Keratinocyte (primary cell): Measurements from ENCODE around the gene MYT1. TPM values are rescaled to one million over a fixed set of nuclear protein-coding genes. Genes with fewer than 3 reads are reported as not detected.

Experiments
- DNase-seq: peaks from one replicate; pipeline ENCODE4 v3.0.0-alpha.2; 2011; ENCODE audit warnings: low read depth, missing footprints, low spot score
- FAIRE-seq: peaks from 2 replicates; lab custom pipeline; 2011; peaks lifted over from hg19 to GRCh38; lab: Jason Lieb, UNC
- H2AFZ ChIP-seq: 2 replicates; pipeline ENCODE4 v1.6.0; 2012; ENCODE audit warnings: low read length, control low read depth, inconsistent platforms; ENCODE audit not compliant: control insufficient read depth
- H3K27ac ChIP-seq: 2 replicates; pipeline ENCODE4 v1.5.1; 2011; ENCODE audit warnings: low read length; ENCODE audit not compliant: control insufficient read depth, insufficient read depth
- H3K27me3 ChIP-seq: 3 replicates; pipeline ENCODE4 v1.6.0; 2011; ENCODE audit warnings: low read length; ENCODE audit not compliant: control insufficient read depth, insufficient read depth; ENCODE audit errors: extremely low read depth
- H3K36me3 ChIP-seq, 2 experiments: 2 replicates in 1 of 2; 3 replicates in 1 of 2; pipeline ENCODE4 v1.5.1; 2011; ENCODE audit warnings: low read length in 2 of 2, mild to moderate bottlenecking in 1 of 2; ENCODE audit not compliant: control insufficient read depth in 2 of 2, insufficient read depth in 2 of 2; ENCODE audit errors: extremely low read depth in 1 of 2
- H3K4me1 ChIP-seq: 3 replicates; pipeline ENCODE4 v1.5.1; 2011; ENCODE audit warnings: low read length; ENCODE audit not compliant: control insufficient read depth, insufficient read depth; ENCODE audit errors: extremely low read depth
- H3K4me2 ChIP-seq: 3 replicates; pipeline ENCODE4 v1.6.0; 2011; ENCODE audit warnings: low read depth, low read length; ENCODE audit not compliant: control insufficient read depth, insufficient read depth; ENCODE audit errors: extremely low read depth
- H3K4me3 ChIP-seq, 3 experiments: fragments of 200-600 bp in 1 of 3; sonication (generic) in 1 of 3; 2 replicates in 2 of 3; 3 replicates in 1 of 3; pipeline ENCODE4 v1.5.1; 2011 to 2016; ENCODE audit warnings: low read length in 3 of 3, mild to moderate bottlenecking in 3 of 3, control low read depth in 2 of 3, inconsistent platforms in 1 of 3, low read depth in 1 of 3, mixed read lengths in 1 of 3, mixed run types in 1 of 3, moderate library complexity in 1 of 3; ENCODE audit not compliant: control insufficient read depth in 2 of 3, insufficient read depth in 2 of 3; ENCODE audit errors: extremely low read depth in 1 of 3
- H3K79me2 ChIP-seq: 2 replicates; pipeline ENCODE4 v1.6.0; 2012; ENCODE audit warnings: low read length; ENCODE audit not compliant: control insufficient read depth, insufficient read depth
- H3K9ac ChIP-seq: 3 replicates; pipeline ENCODE4 v1.6.0; 2011; ENCODE audit warnings: low read length; ENCODE audit not compliant: control insufficient read depth, insufficient read depth; ENCODE audit errors: extremely low read depth
- H3K9me1 ChIP-seq: 3 replicates; pipeline ENCODE4 v1.6.0; 2011; ENCODE audit warnings: low read length; ENCODE audit not compliant: control insufficient read depth, insufficient read depth; ENCODE audit errors: extremely low read depth
- H3K9me3 ChIP-seq: 2 replicates; pipeline ENCODE4 v1.5.1; 2012; ENCODE audit warnings: low read depth, low read length; ENCODE audit not compliant: control insufficient read depth
- H4K20me1 ChIP-seq: 3 replicates; pipeline ENCODE4 v1.6.0; 2011; ENCODE audit warnings: low read length; ENCODE audit not compliant: control insufficient read depth, insufficient read depth; ENCODE audit errors: extremely low read depth
- CTCF ChIP-seq, 3 experiments: IDR thresholded peaks in 1 of 3; conservative IDR thresholded peaks in 1 of 3; optimal IDR thresholded peaks in 1 of 3; 2 replicates in 2 of 3; 3 replicates in 1 of 3; pipeline versions ENCODE3 to v1.5.1; 2011; ENCODE audit warnings: low read length in 3 of 3, mild to moderate bottlenecking in 3 of 3, moderate library complexity in 2 of 3, control low read depth in 1 of 3, inconsistent platforms in 1 of 3; ENCODE audit not compliant: insufficient read depth in 2 of 3; ENCODE audit errors: extremely low read depth in 1 of 3
- EZH2 ChIP-seq: IDR thresholded peaks from one replicate; pipeline ENCODE4 v1.6.1; 2012; ENCODE audit warnings: inconsistent platforms, mild to moderate bottlenecking, low read length, moderate library complexity
- dilution Hi-C: fragments of 300-500 bp; cut with MboI; formaldehyde crosslinking; loops from one replicate; pipeline ENCODE4 v1.7.0; 2020; ENCODE audit warnings: low sequenced_read_pairs; ENCODE audit not compliant: extremely low pct_ligation_motif_present
- polyA plus RNA-seq, 5 experiments: library from polyadenylated mRNA; depleted of rRNA in 3 of 5; stranded (reverse) in 3 of 5; stranded (forward) in 1 of 5; unstranded in 1 of 5; fragments of >200 nt; gene quantifications; 1 replicate in 1 of 5; 2 replicates in 3 of 5; 3 replicates in 1 of 5; pipeline versions ENCODE4 v1.2.1 to v1.2.3, GENCODE V29; 2011 to 2012; ENCODE audit warnings: missing spikeins in 2 of 5, low read depth in 1 of 5, low replicate concordance in 1 of 5

The MYT1 gene
- polyA plus RNA-seq, 1 donor (not counting 4 experiments of a cell fraction or from before 2014, with no cell fraction given): not detected

- FAIRE-seq: no peak
- no peaks in the 10 kb centered on the region for H3K9me1 ChIP-seq
- H3K9ac ChIP-seq: no peak overlapping the region
- no peaks in the 10 kb centered on the region for H3K79me2 ChIP-seq
- H2AFZ ChIP-seq: no peak overlapping the region
- no peak for DNase-seq
- peaks cover 15% of the 10 kb centered on the region for H3K27me3 ChIP-seq
- TF ChIP-seq EZH2: no peak
- no peak for TF ChIP-seq CTCF (optimal IDR thresholded peaks at IDR 0.05 in 1 of 3, IDR thresholded peaks at IDR 0.05 in 1 of 3, conservative IDR thresholded peaks at IDR 0.05 in 1 of 3; ENCODE audit: extremely low read depth in 1 of 3, insufficient read depth in 2 of 3, low read length in 3 of 3)
- H3K4me2 ChIP-seq: no peak overlapping the region
- H3K4me1 ChIP-seq: no peaks in the 10 kb centered on the region
- H3K4me3 ChIP-seq: no peak overlapping the region
- no peaks in the 10 kb centered on the region for H3K9me3 ChIP-seq
- no peaks in the 10 kb centered on the region for H4K20me1 ChIP-seq
- dilution Hi-C loops: no loop called here
- no peak overlapping the region for H3K27ac ChIP-seq
- H3K36me3 ChIP-seq: no peaks in the 10 kb centered on the region
Observed at GRCh38 chr20:64119301-64119680, 45.0 kb upstream of the MYT1 start.

GRCh38 chr20:64119681-64120341, 44.4 kb upstream of the MYT1 start:
- H3K79me2 ChIP-seq: no peaks in the 10 kb centered on the region
- H4K20me1 ChIP-seq: no peaks in the 10 kb centered on the region
- H3K9me3 ChIP-seq: no peaks in the 10 kb centered on the region
- H3K4me2 ChIP-seq: no peak overlapping the region
- no peak overlapping the region for H2AFZ ChIP-seq
- DNase-seq (no peak), FAIRE-seq (no peak)
- H3K27ac ChIP-seq: no peak overlapping the region
- H3K9me1 ChIP-seq: no peaks in the 10 kb centered on the region
- no peak for TF ChIP-seq EZH2
- no peak for TF ChIP-seq CTCF (optimal IDR thresholded peaks at IDR 0.05 in 1 of 3, IDR thresholded peaks at IDR 0.05 in 1 of 3, conservative IDR thresholded peaks at IDR 0.05 in 1 of 3; ENCODE audit: extremely low read depth in 1 of 3, insufficient read depth in 2 of 3, low read length in 3 of 3)
- dilution Hi-C loops: no loop called here
- H3K36me3 ChIP-seq: no peaks in the 10 kb centered on the region
- H3K9ac ChIP-seq: no peak overlapping the region
- no peak overlapping the region for H3K4me3 ChIP-seq
- H3K4me1 ChIP-seq: no peaks in the 10 kb centered on the region
- H3K27me3 ChIP-seq: peaks cover 15% of the 10 kb centered on the region
